ENCODE results near the gene IFNL2.

IFNL2 gene

DNA sequence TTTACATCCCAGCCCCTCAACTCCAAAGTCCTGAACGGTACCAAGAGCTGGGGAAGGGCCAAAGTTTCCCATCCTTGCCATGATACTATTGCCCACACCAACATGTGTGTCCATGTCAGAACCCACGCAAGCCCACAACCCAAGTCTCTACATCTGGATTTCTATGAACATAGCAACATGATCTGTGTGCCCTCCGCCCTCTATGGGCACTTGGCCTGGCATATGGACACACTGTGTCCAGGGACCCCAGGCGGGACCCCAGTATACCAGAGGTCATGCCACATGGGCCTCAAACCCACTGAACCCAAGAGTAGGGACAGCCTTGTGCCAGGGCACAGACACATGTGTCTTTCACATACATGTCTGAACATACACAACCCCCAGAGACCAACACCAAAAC lies 50.5 kb downstream of the IFNL2 start:
- DNase-seq = no peak

DNA sequence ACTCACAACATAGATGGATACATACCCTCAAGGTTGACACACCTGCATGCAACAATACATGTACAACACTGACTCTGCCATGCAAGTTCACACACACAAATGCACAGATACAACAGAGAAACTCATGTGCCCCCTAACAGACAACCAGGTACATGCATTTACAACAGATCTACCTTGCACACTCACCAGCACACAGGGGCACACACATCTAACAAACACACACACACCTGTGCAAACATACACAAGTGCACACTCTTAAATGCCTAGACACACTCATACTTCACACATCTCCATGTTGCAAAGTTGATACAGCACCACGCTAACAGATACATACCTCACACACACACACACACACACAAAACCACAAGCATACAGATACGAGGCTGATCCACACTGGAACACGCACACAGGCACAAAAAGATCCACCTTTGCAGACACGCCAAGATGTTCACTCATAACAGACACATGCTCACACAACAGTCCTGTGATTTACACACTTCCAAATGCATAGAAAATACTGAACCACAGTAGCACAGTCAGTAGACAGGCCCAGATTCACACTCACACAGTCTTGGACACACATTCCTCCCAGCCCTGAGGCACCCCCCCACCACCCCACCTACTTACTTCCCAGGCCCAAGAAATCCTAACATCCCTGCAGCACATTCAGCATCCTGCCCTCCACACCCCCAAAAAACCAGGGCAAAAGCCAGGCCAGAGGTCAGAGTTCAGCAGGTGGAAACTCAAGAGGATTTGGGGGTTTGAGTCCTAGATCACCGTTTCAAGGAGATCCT lies 51.1 kb downstream of the IFNL2 start:
- DNase-seq = no peak
